ENCODE measurements around the gene ZNF667. TPM values are rescaled to one million over a fixed set of nuclear protein-coding genes. Genes with fewer than 3 reads are reported as not detected.

Gene ZNF667
- total and polyA plus RNA-seq, 2 donors (not counting 1 experiment from before 2014, with no cell fraction given): 2.0 to 6.6 TPM

GRCh38 chr19:56393119-56394012, 83.8 kb downstream of the ZNF667 start, which contains the start of gene ZNF582:
Gene ZNF582, minus strand, starts transcription at chr19:56393534. Its CDS starts 1,782 bp downstream, at chr19:56391752.
- Histone ChIP-seq H3K27me3 (ENCODE audit: control insufficient read depth, insufficient read depth, low read length) (no peaks in the 10 kb centered on the region), H3K27ac (ENCODE audit: insufficient read depth, low read length) (peak within 1 kb of the TSS; percentile 51), H3K9ac (ENCODE audit: insufficient read depth, low read length) (peak within 1 kb of the TSS; percentile 69), H3K79me2 (ENCODE audit: control insufficient read depth, insufficient read depth, low read length) (no peaks in the 10 kb centered on the region), H3K4me1 (ENCODE audit: control insufficient read depth, extremely low read depth, insufficient read depth, low read length) (no peaks in the 10 kb centered on the region), H3K36me3 (ENCODE audit: control insufficient read depth, insufficient read depth, low read length) (no peaks in the 10 kb centered on the region), H2AFZ (ENCODE audit: low read length) (peak within 1 kb of the TSS; percentile 99), H3K4me2 (ENCODE audit: extremely low read depth, insufficient read depth, low read length) (peak within 1 kb of the TSS; percentile 55), H4K20me1 (ENCODE audit: control insufficient read depth, extremely low read depth, insufficient read depth, low read length) (no peaks in the 10 kb centered on the region), H3K9me3 (ENCODE audit: control insufficient read depth, insufficient read depth, low read depth, low read length) (no peaks in the 10 kb centered on the region), H3K4me3 (replicated peaks in 1 of 4; ENCODE audit: control extremely low read depth in 1 of 4, insufficient read depth in 1 of 4, low read depth in 3 of 4, low read length in 4 of 4) (peak within 1 kb of the TSS; percentile 36 to 98 (median 82))
- DNase-seq (ENCODE audit: low read depth in 2 of 2): peak; percentile 96 to 98
- TF ChIP-seq, protein P1, sequence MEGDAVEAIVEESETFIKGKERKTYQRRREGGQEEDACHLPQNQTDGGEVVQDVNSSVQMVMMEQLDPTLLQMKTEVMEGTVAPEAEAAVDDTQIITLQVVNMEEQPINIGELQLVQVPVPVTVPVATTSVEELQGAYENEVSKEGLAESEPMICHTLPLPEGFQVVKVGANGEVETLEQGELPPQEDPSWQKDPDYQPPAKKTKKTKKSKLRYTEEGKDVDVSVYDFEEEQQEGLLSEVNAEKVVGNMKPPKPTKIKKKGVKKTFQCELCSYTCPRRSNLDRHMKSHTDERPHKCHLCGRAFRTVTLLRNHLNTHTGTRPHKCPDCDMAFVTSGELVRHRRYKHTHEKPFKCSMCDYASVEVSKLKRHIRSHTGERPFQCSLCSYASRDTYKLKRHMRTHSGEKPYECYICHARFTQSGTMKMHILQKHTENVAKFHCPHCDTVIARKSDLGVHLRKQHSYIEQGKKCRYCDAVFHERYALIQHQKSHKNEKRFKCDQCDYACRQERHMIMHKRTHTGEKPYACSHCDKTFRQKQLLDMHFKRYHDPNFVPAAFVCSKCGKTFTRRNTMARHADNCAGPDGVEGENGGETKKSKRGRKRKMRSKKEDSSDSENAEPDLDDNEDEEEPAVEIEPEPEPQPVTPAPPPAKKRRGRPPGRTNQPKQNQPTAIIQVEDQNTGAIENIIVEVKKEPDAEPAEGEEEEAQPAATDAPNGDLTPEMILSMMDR (conservative IDR thresholded peaks at IDR 0.05 in 1 of 2, IDR thresholded peaks at IDR 0.05 in 1 of 2; ENCODE audit: low read depth in 1 of 2, low read length in 2 of 2): peak; percentile 80 to 81
- no peak for TF ChIP-seq EZH2 (IDR thresholded peaks at IDR 0.05; ENCODE audit: low read length, missing control alignments)

Other genes starting within 250 kb of the ZNF667 start
- gene EDDM13, start 204.6 kb downstream of the ZNF667 start, total RNA-seq: not detected in 2 replicates
- gene EDDM13, start 204.6 kb downstream of the ZNF667 start, polyA plus RNA-seq: not detected in 2 replicates
- 5.9 and 6.3 TPM in 2 replicates for gene ZSCAN5A, start 162.5 kb downstream of the ZNF667 start, total RNA-seq
- 5.3 and 5.5 TPM in 2 replicates for gene ZSCAN5A, start 162.5 kb downstream of the ZNF667 start, polyA plus RNA-seq
- 4.1 and 4.8 TPM in 2 replicates for gene ZNF582, start 83.8 kb downstream of the ZNF667 start, total RNA-seq
- gene ZNF582, start 83.8 kb downstream of the ZNF667 start, polyA plus RNA-seq: 2.9 and 3.0 TPM in 2 replicates
- gene ZNF583, start 73.0 kb downstream of the ZNF667 start, total RNA-seq: 5.4 TPM in 2 replicates
- 4.3 and 5.0 TPM in 2 replicates for gene ZNF583, start 73.0 kb downstream of the ZNF667 start, polyA plus RNA-seq
- 4.4 and 9.2 TPM in 2 replicates for gene ZNF471, start 30.5 kb upstream of the ZNF667 start, total RNA-seq
- 1.7 and 2.4 TPM in 2 replicates for gene ZNF471, start 30.5 kb upstream of the ZNF667 start, polyA plus RNA-seq
- gene ZFP28, start 61.6 kb upstream of the ZNF667 start, total RNA-seq: 8.0 and 14.9 TPM in 2 replicates
- gene ZFP28, start 61.6 kb upstream of the ZNF667 start, polyA plus RNA-seq: 6.1 and 7.5 TPM in 2 replicates
- gene ZNF470, start 90.1 kb upstream of the ZNF667 start, total RNA-seq: 6.9 and 7.3 TPM in 2 replicates
- gene ZNF470, start 90.1 kb upstream of the ZNF667 start, polyA plus RNA-seq: 2.0 and 3.0 TPM in 2 replicates
- gene ZNF71, start 118.0 kb upstream of the ZNF667 start, total RNA-seq: 7.7 and 9.2 TPM in 2 replicates
- 4.3 and 4.5 TPM in 2 replicates for gene ZNF71, start 118.0 kb upstream of the ZNF667 start, polyA plus RNA-seq
- gene SMIM17, start 165.8 kb upstream of the ZNF667 start, total RNA-seq: under 0.01 and 0.33 TPM in 2 replicates
- gene SMIM17, start 165.8 kb upstream of the ZNF667 start, polyA plus RNA-seq: 0.09 and 0.43 TPM in 2 replicates
- gene ZNF835, start 194.4 kb upstream of the ZNF667 start, total RNA-seq: 3.3 and 3.6 TPM in 2 replicates
- gene ZNF835, start 194.4 kb upstream of the ZNF667 start, polyA plus RNA-seq: 0.53 TPM in 1 of 2 replicates, not detected in the other